B cell (primary cell): ENCODE data around the gene HSDL2.

Experiments used
- EZH2 ChIP-seq: IDR thresholded peaks from 2 replicates; pipeline ENCODE4 v1.6.1; 2012; ENCODE audit warnings: borderline replicate concordance, low read depth, mild to moderate bottlenecking, moderate library complexity, low read length; ENCODE audit not compliant: insufficient read depth, poor library complexity, severe bottlenecking
- TF ChIP-seq, protein P1 (sequence below): fragments of 200-600 bp; IDR thresholded peaks from one replicate; pipeline ENCODE4 v1.8.0; 2022; ENCODE audit warnings: antibody characterized with exemption, mild to moderate bottlenecking

DNA sequence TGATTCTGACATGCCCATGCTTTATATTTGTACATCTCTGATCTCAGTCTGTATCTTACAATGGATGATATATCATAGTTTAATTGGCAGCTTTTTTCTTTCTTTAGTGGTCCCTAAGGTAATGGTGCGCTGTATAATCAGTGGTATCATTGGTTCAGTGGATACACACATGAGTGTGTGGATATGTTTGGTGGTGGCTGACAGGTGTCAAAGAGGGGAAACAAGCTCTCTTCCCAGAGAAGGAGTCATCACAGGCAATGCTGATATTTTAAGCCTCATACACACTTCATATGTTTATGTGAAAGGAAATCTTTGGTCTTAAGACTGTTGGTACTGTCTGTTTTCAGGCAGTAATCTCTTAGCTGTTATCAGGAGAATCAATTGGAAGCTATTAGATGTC is 54.6 kb downstream of the HSDL2 start:
- TF ChIP-seq, protein P1, sequence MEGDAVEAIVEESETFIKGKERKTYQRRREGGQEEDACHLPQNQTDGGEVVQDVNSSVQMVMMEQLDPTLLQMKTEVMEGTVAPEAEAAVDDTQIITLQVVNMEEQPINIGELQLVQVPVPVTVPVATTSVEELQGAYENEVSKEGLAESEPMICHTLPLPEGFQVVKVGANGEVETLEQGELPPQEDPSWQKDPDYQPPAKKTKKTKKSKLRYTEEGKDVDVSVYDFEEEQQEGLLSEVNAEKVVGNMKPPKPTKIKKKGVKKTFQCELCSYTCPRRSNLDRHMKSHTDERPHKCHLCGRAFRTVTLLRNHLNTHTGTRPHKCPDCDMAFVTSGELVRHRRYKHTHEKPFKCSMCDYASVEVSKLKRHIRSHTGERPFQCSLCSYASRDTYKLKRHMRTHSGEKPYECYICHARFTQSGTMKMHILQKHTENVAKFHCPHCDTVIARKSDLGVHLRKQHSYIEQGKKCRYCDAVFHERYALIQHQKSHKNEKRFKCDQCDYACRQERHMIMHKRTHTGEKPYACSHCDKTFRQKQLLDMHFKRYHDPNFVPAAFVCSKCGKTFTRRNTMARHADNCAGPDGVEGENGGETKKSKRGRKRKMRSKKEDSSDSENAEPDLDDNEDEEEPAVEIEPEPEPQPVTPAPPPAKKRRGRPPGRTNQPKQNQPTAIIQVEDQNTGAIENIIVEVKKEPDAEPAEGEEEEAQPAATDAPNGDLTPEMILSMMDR, result no peak
- TF ChIP-seq EZH2, result no peak
